ENCODE measurements around the gene SLC2A11. TPM values are rescaled to one million over a fixed set of nuclear protein-coding genes. Genes with fewer than 3 reads are reported as not detected.

SLC2A11 gene
- total RNA-seq, 4 donors from 2014 or later = 2.4 to 19.0 (median 6.2) TPM

DNA sequence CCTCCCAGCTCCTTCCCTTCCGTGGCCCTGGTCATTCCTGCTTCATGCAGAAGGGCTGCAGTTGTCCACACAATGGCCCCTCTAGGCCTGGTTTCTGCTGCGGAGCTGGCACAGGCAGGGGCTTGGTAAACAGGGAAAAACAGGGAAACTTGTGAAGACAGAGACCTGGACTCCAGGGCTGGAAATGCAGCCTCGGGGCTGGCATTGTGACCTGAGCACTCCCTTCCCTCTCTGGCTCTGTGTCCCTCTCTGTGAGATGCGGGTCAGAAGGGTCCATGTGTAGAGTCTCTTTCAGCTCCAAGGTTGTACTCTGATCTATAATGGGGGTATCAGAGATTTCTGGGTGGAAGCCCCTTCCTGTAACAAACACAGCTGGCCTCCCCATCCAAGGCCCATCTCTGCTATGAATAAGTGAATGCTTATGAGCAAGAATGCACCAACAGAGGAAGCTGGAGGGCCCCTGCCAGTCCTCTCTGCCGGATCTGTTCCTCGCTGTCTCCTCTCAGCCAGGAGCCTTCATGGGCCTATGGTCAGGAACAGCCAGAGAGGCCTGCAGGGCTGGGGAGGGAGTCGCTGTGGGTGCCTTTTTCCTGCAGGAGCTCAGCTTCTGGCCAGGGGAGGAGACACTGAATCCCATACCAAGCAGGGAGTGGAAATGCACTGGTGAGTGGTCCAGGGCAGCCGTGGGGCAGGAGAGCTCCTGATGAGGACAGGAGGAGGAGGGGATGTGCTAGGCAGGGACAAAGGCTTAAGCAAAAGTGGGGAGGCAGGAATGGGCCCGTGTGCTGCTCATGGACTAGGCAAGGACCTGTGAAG lies 12.2 kb upstream of the SLC2A11 start:
- no peak for DNase-seq

DNA sequence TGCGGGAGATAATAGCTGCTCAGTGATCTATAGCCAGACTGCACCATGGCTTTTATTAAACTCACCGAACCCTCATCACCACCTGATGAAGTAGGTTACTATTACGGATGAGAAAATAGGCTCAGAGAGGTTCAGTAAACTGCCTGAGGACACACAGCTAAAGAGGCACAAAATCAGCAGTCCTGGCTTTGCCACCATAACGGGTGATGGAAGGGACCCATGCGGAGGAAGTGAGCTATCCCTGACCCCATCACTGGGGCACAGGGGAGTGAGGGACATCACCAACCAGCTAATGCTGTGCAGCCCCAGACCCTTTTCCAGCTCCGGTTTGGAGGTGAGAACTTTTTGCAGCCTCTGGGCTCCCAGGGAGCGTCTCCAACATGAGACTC lies 11.6 kb upstream of the SLC2A11 start:
- Histone ChIP-seq H3K9me3 (no peaks in the 10 kb centered on the region), H3K4me1 (peaks cover 31 to 40% of the 10 kb centered on the region in 2 donors), H3K36me3 (no peaks in the 10 kb centered on the region), H3K27me3 (no peaks in the 10 kb centered on the region), H3K27ac (peak overlapping the region; percentile 70 to 96 (median 75)), H3K4me3 (no peak overlapping the region)
- no peak for TF ChIP-seq POLR2A (IDR thresholded peaks at IDR 0.05)
- TF ChIP-seq, protein P1, sequence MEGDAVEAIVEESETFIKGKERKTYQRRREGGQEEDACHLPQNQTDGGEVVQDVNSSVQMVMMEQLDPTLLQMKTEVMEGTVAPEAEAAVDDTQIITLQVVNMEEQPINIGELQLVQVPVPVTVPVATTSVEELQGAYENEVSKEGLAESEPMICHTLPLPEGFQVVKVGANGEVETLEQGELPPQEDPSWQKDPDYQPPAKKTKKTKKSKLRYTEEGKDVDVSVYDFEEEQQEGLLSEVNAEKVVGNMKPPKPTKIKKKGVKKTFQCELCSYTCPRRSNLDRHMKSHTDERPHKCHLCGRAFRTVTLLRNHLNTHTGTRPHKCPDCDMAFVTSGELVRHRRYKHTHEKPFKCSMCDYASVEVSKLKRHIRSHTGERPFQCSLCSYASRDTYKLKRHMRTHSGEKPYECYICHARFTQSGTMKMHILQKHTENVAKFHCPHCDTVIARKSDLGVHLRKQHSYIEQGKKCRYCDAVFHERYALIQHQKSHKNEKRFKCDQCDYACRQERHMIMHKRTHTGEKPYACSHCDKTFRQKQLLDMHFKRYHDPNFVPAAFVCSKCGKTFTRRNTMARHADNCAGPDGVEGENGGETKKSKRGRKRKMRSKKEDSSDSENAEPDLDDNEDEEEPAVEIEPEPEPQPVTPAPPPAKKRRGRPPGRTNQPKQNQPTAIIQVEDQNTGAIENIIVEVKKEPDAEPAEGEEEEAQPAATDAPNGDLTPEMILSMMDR (IDR thresholded peaks at IDR 0.05 in 4 of 5, conservative IDR thresholded peaks at IDR 0.05 in 1 of 5) = no peak
- ATAC-seq = no peak
- intact Hi-C loops (cut with DNase I; ENCODE audit: low total_unique reads) (loop anchor here (5.0 kb wide), 3 partner anchors 129 to 304 kb away; no protein-coding TSS in a partner anchor), in situ Hi-C loops (cut with MboI; ENCODE audit: low sequenced_read_pairs in 4 of 4) (loop anchor here in 3 of 4 donors (5.0 to 10.0 kb wide), 3 partner anchors 64 to 74 kb away; partner anchors contain the start of gene MMP11 (in 2 of the 3))
- DNase-seq = no peak

More for the DNA sequence above, 12.2 kb upstream of the SLC2A11 start:
- Histone ChIP-seq H3K27ac (peak overlapping the region; percentile 70 to 96 (median 75)), H3K36me3 (no peaks in the 10 kb centered on the region), H3K4me3 (no peak overlapping the region), H3K27me3 (no peaks in the 10 kb centered on the region), H3K9me3 (no peaks in the 10 kb centered on the region), H3K4me1 (peaks cover 34 to 45% of the 10 kb centered on the region in 2 donors)
- in situ Hi-C loops (cut with MboI; ENCODE audit: low sequenced_read_pairs in 4 of 4) = loop anchor here in 3 of 4 donors (5.0 to 10.0 kb wide), 3 partner anchors 63 to 73 kb away; partner anchors contain the start of gene MMP11 (in 2 of the 3)
- TF ChIP-seq POLR2A (IDR thresholded peaks at IDR 0.05) = no peak
- TF ChIP-seq, protein P1 (IDR thresholded peaks at IDR 0.05 in 4 of 5, conservative IDR thresholded peaks at IDR 0.05 in 1 of 5) = no peak
- intact Hi-C loops (cut with DNase I; ENCODE audit: low total_unique reads) = loop anchor here (1.0 to 5.0 kb wide), 4 partner anchors 77 to 303 kb away; no protein-coding TSS in a partner anchor
- ATAC-seq = no peak

DNA sequence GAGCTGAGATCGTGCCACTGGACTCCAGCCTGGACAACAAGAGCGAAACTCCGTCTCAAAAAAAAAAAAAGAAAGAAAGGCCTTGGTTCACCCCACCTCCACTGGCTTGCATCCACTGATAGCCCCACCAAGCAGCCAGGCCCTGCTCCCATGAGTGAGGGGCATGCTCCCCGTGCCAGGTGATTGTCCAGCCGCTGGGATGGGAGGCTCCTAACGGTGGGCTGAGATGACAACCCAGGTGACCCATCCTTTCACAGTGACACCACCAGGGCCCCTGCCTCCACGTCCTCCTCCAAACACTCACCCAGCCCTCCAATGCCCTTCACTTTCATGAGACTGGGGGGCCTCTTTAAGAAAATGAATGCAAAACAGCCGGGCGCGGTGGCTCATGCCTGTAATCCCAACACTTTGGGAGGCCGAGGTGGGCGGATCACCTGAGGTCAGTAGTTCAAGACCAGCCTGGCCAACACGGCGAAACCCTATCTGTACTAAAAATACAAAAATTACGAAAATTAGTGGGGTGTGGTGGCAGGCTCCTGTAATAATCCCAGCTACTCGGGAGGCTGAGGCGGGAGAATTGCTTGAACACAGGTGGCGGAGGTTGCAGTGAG lies 10.3 kb upstream of the SLC2A11 start:
- intact Hi-C loops (cut with DNase I; ENCODE audit: low total_unique reads) = loop anchor here (5.0 kb wide), 3 partner anchors 130 to 305 kb away; no protein-coding TSS in a partner anchor
- H3K9me3 ChIP-seq = no peaks in the 10 kb centered on the region
- H3K27me3 ChIP-seq = no peaks in the 10 kb centered on the region
- peaks cover 31 to 40% of the 10 kb centered on the region in 2 donors for H3K4me1 ChIP-seq
- in situ Hi-C loops (cut with MboI; ENCODE audit: low sequenced_read_pairs in 4 of 4) = loop anchor here in 3 of 4 donors (5.0 to 10.0 kb wide), 3 partner anchors 65 to 75 kb away; partner anchors contain the start of gene MMP11 (in 2 of the 3)
- ATAC-seq = no peak
- no peak for DNase-seq
- no peaks in the 10 kb centered on the region for H3K36me3 ChIP-seq
- TF ChIP-seq, protein P1 (IDR thresholded peaks at IDR 0.05 in 4 of 5, conservative IDR thresholded peaks at IDR 0.05 in 1 of 5) = no peak
- TF ChIP-seq POLR2A (IDR thresholded peaks at IDR 0.05) = no peak
- H3K4me3 ChIP-seq = no peak overlapping the region
- H3K27ac ChIP-seq = peak overlapping the region; percentile 70 to 96 (median 75)

DNA sequence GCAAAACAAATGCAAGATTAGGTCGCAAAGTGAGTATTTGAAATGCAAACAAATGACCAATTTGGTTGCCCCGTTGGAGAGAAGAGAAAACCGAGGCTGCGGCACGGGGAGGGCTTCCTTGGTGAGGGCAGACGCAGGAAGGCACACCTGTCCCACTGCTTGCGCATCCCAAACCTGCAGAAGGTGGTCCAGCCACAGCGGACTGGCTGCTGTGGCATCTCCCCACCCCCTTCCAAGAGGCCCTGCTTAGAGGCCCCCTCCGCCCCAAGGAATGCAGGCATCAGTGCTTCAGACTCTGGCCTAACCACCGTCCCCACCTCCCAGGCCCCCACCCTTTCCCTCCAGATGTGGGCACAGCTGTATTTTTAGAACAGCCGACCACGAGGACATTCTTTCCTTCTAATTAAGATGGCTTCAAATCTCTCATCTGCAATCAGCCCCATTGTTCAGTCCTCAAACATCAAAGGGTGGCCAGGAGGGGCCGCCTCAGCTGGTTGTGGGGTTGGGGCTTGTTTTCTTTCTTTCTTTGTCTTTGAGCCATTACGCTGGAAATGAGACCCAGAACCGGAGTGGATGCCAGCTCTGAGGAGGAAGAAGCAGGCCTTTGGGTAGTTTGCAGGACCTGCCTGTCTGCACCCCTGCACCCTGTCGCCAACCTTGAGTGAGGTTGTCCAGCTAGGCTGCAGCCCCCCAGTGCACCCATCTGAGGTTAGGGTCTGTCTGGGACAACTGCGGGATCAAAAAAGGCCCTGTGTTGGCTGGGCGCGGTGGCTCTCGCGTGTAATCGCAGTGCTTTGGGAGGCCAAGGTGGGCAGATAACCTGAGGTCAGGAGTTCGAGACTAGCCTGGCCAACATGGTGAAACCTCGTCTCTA lies 9.4 kb upstream of the SLC2A11 start:
- in situ Hi-C loops (cut with MboI; ENCODE audit: low sequenced_read_pairs in 4 of 4) (loop anchor here in 3 of 4 donors (5.0 to 10.0 kb wide), 3 partner anchors 66 to 76 kb away; partner anchors contain the start of gene MMP11 (in 2 of the 3)), intact Hi-C loops (cut with DNase I; ENCODE audit: low total_unique reads) (loop anchor here (5.0 kb wide), 3 partner anchors 131 to 306 kb away; no protein-coding TSS in a partner anchor)
- H3K27ac ChIP-seq = no peak overlapping the region
- H3K9me3 ChIP-seq = no peaks in the 10 kb centered on the region
- DNase-seq = no peak
- TF ChIP-seq, protein P1 (IDR thresholded peaks at IDR 0.05 in 4 of 5, conservative IDR thresholded peaks at IDR 0.05 in 1 of 5) = no peak
- no peak for TF ChIP-seq POLR2A (IDR thresholded peaks at IDR 0.05)
- ATAC-seq = no peak
- no peaks in the 10 kb centered on the region for H3K27me3 ChIP-seq
- H3K4me1 ChIP-seq = peaks cover 31 to 40% of the 10 kb centered on the region in 2 donors
- H3K4me3 ChIP-seq = no peak overlapping the region
- no peaks in the 10 kb centered on the region for H3K36me3 ChIP-seq
